ENCODE data around the gene DHRS7. TPM values are rescaled to one million over a fixed set of nuclear protein-coding genes. Genes with fewer than 3 reads are reported as not detected.

The DHRS7 gene
- total RNA-seq, 1 donor from 2014 or later = 69.3 TPM

DNA sequence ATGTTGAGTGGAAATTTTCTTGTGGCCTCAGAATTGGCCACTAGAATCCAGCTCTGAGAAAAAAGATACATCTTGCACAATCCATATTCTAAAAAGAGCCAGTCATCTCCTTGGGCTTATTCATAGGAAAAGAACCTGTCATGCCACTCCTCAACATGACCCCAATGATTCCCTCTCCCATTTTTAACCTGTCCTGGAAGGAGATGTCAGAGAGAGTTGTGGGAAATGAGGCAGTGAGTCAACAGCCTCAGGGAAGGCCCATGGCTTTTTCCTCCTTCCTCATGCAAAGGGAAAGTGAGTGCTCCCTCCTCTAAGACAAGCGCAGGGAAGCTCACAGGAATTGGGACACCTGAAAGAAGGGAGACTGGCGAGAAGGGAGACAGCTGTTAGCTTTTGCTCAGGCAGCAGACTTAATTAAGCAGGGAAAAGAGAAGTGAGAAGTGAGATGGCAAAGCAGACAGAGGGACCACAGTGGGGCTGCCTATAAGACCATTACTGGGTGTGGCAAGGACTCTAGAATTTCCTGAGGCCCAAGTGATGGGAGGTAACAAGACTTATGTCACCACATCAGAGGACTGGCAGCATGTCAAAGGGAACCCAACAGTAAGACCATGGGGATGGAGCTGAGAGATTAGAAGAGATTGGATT is 10.2 kb upstream of the DHRS7 start:
- intact Hi-C loops (cut with DNase I) = no loop called here
- no peak for ATAC-seq
- no peak for DNase-seq
- no peaks in the 10 kb centered on the region for H3K4me1 ChIP-seq
- H3K27ac ChIP-seq = no peak overlapping the region
- no peaks in the 10 kb centered on the region for H3K27me3 ChIP-seq
- no peak overlapping the region for H3K4me3 ChIP-seq
- TF ChIP-seq CTCF (IDR thresholded peaks at IDR 0.05) = no peak
- no peaks in the 10 kb centered on the region for H3K9me3 ChIP-seq
- H3K36me3 ChIP-seq = no peaks in the 10 kb centered on the region

DNA sequence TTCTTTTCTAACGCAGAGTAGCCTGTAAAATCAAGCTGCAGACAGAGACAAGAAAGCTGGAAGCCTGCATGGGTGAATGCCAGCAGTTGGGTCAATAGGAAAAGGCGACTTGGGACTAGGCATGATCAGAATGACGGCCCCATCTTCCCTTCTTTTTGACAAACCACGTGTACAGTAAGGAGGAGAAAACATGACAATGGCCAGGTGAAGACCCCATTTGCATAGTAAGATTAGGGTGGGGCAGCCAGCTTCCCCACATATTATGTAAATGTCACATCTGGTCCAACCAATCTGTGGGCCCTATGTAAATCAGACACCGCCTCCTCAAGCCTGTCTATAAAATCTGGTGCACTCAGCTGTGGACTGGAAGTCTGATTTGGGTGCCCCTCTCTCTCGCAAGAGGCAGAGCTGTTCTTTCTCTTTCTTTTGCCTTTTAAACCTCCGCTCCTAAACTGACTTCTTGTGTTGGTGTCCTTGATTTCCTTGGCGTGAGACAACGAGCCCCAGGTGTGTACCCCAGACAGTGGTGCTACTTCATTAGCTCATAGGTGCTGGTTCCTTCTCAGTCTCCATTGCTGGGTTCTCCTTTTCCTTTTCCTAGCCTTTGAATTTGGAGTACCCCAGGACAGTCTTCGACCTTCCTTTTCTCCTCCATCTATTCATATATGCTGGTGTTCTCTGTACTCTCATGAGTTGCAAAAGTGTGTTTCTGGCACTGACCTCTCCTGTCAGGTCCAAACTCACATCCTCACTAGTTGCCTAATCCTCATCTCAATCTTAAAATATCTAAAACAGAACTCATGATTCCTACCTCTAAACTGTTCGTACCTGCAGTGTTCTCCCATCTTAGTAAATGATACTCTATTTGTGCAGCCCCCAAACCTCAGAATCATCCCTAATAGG is 9.4 kb upstream of the DHRS7 start:
- ATAC-seq (no peak), DNase-seq (no peak)
- no peak overlapping the region for H3K27ac ChIP-seq
- H3K27me3 ChIP-seq = no peaks in the 10 kb centered on the region
- no peaks in the 10 kb centered on the region for H3K9me3 ChIP-seq
- intact Hi-C loops (cut with DNase I) = no loop called here
- H3K36me3 ChIP-seq = no peaks in the 10 kb centered on the region
- no peak for TF ChIP-seq CTCF (IDR thresholded peaks at IDR 0.05)
- no peaks in the 10 kb centered on the region for H3K4me1 ChIP-seq
- H3K4me3 ChIP-seq = no peak overlapping the region

DNA sequence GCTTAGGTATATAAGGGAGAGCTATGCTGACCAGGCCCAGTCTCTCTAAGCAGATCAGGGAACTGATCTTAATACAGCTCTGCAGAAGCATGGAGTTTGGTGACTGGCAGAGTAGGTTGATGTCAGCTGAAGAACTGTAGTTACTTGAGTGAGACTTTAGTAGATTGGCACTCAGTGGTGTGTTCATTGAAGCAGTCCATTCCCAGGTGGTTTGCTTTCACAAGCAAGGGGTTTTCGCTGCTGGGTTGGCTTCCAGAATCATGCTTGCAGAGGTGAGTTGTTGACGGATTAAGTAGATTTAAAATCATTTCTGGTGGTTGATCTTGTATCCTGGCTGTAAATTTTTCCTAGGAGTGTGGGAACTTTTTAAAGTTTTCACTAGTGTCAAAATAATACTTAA is 6.5 kb upstream of the DHRS7 start:
- DNase-seq = no peak
- Histone ChIP-seq H3K4me1 (no peaks in the 10 kb centered on the region), H3K9me3 (no peaks in the 10 kb centered on the region), H3K4me3 (no peak overlapping the region), H3K27me3 (no peaks in the 10 kb centered on the region), H3K27ac (no peak overlapping the region), H3K36me3 (no peaks in the 10 kb centered on the region)
- ATAC-seq = no peak
- TF ChIP-seq CTCF (IDR thresholded peaks at IDR 0.05) = no peak
- intact Hi-C loops (cut with DNase I) = no loop called here

DNA sequence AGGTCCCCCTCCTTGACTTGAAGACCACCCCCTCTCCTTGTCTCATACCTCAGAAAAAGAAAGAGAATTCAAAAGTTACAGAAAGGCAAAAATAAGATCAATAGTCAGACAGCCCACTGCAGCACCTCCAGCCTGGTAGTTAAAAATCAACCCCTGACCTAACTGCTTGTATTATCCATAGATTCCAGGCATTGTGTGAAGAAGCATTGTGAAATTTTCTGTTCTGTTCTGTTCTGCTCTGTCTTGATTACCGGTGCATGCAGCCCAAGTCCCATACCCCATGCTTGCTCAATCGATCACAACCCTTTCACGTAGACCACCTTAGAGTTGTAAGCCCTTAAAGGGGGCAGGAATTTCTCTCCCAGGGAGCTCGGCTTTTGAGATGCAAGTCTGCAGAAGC is 5.8 kb upstream of the DHRS7 start:
- H3K9me3 ChIP-seq = no peaks in the 10 kb centered on the region
- no peaks in the 10 kb centered on the region for H3K27me3 ChIP-seq
- ATAC-seq = no peak
- H3K36me3 ChIP-seq = no peaks in the 10 kb centered on the region
- TF ChIP-seq CTCF (IDR thresholded peaks at IDR 0.05) = no peak
- H3K4me1 ChIP-seq = peaks cover 7% of the 10 kb centered on the region
- intact Hi-C loops (cut with DNase I) = no loop called here
- DNase-seq = no peak
- no peak overlapping the region for H3K27ac ChIP-seq
- H3K4me3 ChIP-seq = no peak overlapping the region

- no peaks in the 10 kb centered on the region for H3K36me3 ChIP-seq
- no peak overlapping the region for H3K4me3 ChIP-seq
- H3K9me3 ChIP-seq = no peaks in the 10 kb centered on the region
- H3K27me3 ChIP-seq = no peaks in the 10 kb centered on the region
- no peak overlapping the region for H3K27ac ChIP-seq
- intact Hi-C loops (cut with DNase I) = loop anchor here (10.0 kb wide), 1 partner anchor 75 kb away; the partner anchor contains the start of gene PCNX4
- no peak for TF ChIP-seq CTCF (IDR thresholded peaks at IDR 0.05)
- peaks cover 12% of the 10 kb centered on the region for H3K4me1 ChIP-seq
- DNase-seq (no peak), ATAC-seq (no peak)
Observed at GRCh38 chr14:60169722-60170121, 4.5 kb upstream of the DHRS7 start.
